ENCODE data around the gene CMIP.
"Not testable (repeated sequence)": the region's sequence is repeated elsewhere in the genome, so short reads cannot be mapped to it uniquely, and the experiment has no call there.

Gene CMIP

DNA sequence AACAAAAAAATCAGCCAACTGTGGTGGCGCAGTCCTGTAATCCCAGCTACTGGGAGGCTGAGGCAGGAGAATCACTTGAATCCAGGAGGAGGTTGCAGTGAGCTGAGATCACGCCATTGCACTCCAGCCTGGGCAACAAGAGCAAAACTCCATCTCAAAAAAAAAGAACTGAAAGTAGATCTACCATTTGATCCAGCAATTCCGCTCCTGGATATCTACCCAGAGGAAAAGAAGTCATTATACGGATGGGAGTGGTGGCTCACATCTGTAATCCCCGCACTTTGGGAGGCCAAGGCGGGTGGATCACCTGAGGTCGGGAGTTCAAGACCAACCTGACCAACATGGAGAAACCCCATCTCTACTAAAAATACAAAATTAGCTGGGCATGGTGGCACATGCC is 22.5 kb upstream of the CMIP start:
- not testable (repeated sequence) for DNase-seq

DNA sequence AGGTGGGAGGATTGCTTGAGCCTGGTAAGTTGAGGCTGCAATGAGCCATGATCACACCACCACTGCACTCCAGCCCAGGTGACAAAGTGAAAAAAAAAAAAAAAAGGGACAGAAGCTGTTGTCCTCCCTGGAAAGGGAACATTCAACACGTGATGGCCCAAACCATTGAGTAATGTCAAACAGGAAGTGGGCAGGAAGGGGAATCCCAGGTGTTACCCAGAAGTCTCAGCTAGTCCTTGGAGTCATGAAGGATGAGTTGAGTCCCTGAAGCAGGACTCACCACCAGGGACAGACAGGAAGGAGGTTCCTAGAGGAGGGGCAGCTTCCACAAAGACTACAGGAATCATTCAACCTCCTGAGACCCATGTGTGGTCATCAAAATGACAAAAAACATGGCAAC is 19.8 kb upstream of the CMIP start:
- no peak for DNase-seq

DNA sequence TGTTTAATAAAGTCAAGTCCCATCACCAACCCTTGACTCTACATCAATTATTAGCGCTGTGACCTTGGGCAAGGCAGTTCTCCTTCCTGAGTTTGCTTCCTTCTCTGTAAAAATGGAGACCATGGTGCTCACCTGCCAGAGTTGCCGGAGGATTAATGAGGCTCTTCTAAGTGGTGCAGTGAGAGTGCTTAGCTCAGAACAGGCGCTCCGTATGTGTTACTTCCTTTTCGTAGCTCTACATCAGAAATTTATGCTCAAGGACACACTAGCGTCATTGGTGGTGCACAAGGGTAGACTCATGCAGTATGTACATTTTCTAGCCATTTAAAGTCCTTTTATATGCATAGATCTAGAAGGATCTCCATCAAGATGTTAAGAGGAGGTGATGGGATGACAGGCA is 17.4 kb upstream of the CMIP start:
- DNase-seq, result no peak

DNA sequence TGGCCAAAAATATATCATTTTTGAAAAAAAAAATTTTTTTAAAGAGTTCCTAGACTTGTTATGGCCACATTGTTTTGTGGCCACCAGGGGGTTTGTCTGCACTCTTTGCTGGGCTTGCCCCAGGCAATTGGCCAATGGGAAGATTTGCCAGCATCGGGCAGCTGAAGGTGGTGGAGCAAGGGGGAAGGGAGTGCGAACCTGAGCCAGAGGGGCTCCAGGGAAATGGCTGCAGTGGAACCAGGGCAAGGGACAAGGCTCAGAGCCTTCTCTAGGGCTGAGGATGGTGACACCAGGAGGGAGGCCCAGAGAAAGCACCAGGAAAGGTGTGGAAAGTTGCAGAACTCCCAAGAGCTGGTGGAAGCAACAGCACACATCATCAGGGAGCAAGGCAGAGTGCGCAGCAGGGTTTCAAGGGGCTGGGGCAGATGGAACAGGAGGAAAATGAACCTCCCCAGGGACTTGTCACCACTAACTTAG is 15.5 kb upstream of the CMIP start:
- no peak for DNase-seq

DNA sequence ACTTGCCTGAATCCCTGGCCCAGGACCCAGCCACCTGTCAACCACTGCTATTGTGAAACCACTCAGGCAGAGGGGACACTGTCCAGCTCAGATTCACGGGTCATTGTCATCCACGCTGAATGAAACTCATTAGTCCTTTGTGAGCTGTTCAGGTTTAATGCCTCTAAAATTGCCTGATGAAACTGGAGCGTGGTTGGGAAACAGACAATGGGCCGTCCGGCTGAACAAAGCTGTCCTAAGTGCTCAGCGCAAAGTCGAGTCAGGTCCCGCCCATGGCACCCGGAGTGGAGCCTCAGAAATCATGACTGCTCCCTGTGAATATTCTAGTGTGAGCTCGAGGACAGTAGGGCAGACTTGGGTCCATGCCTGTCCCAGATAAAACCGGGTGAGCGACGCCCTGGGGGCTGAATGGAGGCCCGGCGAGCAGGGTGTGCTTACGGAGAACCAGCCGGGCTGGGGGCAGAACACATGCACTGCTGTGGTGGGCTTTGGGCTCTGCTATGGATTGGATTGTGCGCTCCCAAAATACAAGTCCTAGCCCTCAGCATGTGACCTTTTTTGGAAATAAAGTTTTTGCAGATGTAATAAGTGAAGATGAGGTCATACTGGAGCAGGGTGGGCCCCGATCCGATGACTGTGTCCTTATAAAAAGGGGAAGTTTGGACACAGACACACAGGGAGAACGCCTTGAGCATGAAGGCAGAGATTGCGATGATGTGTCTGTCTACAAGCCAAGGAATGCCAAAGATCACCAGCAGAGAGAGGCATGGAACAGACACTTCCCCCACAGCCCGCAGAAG is 12.9 kb upstream of the CMIP start:
- no peak for DNase-seq

DNA sequence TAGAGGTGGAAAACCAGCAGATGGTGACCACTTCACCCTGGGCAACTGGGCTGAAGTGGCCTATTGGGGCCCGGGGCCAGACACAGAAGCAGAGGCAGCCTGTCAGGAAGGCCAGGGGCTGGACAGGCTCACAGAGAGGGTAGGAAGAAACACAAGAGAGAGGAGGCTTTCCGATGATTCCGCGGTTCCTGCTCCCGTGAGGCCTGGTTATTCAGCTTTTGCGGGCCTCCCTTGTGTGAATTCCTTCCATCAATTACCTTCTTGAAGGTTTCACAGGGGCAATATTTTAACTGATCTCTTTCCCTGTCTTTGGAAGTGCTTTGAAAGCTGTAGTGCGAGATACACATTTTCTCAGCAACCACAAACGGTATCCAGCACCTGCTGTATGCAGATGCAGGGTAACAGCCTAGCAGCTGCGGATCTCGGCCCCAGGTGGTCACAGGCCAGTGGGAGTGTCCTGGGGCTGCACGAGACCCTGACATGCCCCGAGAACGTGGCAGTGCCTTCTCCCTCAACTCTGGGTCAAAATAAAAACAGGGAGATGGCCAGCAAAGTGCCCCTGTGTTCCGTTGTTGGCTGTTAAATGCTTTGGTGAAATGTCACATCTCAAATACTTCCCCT is 11.6 kb upstream of the CMIP start:
- no peak for DNase-seq

DNA sequence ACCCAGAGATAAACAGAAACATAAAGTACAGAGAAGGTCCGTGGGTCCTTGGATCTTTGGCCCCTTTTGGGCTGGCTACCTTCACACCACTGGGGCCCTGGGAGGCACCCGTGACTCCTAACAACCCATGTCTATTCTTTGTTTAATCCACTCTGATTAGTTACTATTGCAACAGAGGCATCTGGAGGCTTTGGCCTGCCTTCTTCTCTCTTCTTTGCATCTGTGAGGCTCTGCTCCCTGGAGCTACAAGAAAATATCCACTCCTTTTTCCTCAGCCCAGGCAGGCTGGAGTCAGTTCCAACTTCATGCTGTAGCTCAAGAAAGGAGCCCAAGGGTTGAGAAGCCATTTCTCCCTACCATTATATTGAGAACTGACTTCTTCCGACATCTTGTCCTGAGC is 9.5 kb upstream of the CMIP start:
- no peak for DNase-seq

DNA sequence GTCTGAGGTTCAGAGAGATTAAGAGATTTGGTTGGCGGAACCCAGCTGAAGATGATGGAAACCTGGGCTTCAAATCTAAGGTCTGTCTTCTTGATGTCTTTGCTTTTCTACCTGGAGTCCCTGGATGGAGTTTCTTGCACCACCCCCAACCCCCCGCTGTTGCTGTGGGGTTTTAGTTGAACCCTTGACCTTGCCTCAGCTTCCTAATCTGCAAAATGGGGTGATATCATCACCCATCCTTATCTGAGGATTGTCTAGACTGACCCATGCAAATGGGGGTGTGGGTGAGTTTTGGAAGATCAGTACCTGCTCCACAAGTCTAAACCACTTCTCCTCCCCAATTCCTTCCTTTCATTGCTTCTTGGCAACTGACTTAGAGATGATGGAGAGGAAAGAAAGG is 9.0 kb upstream of the CMIP start:
- DNase-seq, result no peak

DNA sequence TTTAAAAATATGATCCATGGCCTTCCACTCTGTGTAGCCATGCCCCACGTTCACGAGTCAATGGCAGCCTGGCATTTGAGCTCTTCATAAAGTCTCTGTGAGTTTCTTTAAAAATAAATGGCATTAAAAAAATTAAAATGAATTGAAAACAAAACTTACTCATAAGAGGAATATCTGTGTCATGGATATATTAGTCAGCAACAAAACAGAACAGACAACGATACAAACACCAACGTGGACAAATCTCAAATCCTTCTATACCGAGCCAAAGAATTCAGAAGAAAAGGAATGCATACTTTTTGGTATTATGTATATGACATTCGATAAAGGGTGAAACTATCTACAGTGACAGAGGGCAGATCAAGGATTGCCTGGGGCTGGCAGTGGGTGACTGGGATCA is 8.2 kb upstream of the CMIP start:
- no peak for DNase-seq

DNA sequence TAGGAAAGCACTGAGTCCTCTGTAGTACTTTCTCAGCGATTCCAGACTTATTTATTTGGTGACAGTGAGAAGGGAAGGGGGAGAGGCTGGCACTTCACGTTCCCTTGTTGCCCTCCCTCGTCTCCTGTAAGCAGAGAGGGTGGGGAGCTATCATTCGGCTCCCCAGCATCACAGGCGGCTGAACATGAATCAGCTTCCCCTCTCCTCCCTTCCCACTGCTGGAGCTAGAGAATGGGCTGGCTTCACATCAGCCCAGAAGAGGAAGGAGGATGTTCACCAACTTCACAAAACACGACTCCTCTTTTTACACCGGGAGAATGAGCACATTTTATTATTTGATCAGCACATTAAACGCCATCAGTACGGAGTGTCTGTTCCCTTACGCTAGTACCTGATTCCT is 6.7 kb upstream of the CMIP start:
- DNase-seq, result no peak

DNA sequence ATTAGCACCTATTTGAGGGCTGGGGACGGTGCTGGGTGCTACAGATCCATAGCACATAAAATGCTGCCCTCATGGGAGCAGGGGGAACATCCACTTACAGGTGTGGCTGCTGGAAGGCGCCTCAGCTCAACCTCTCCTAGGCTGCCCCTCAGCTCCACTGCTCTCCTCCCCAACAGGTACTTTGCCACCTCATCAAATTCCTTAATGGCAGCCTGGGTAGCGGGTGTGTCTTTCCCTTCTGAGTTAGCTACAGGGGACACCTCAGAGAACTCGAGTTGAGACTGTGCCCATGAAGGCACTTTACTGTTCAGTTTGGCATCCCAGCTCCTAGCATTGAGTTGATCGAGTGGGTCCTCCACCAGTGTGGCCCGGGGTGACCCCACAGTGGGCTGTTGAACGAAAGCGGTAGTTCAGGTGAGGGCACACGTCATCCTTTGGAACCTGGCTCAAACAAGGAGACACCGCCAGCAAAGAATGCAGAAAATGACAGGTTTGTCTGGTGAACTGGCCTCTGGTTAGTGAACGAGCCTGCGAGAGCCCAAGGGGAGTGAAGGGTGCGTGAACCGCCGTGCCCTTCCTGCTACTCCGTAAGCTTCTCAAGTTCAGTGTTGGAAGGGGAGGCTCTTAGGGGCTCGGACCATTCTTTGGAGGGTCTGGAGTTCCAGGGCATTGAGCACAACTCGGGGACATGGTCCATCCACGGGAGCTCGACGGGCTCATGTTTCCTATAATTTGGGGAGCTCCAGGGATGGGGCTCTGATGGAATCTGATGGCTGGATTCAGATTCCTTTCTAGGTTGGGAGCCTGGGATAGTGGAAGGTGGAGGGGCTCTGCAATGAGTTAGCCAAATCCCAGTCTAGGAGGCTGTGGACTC is 3.5 kb upstream of the CMIP start:
- DNase-seq, result no peak

DNA sequence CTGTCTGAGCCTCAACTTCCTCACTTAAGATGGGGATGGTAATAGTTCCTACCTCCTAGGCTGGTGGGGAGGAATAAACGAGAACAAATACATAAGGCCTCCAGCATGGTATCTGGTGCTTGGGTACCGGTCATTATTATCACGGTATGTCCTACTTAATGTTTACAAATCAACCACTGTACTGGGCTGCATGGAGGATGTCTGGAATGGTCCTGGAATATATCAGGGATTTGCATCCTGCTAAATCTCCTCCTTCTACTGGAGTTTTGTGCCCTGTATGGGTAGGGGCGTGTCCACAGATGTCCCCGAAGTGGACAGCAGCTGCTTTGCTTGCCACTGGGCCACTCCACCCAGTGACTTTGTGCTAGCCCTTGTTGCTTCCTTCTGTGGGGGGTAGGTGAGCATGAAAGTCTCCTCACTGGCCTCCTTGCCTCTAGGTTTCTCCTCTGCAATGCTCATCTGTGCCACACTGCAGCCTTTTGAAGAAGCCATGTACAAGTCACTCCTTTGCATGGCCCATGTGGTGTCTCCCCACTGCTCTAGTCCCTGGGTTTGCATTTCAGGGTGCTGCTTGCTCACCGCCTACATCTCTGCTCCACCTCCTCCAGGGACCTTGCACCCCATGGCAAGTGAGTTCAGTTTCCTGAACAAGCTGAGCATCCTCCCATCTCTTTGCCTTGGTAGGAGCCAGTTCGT is 2.2 kb upstream of the CMIP start:
- DNase-seq, result no peak

DNA sequence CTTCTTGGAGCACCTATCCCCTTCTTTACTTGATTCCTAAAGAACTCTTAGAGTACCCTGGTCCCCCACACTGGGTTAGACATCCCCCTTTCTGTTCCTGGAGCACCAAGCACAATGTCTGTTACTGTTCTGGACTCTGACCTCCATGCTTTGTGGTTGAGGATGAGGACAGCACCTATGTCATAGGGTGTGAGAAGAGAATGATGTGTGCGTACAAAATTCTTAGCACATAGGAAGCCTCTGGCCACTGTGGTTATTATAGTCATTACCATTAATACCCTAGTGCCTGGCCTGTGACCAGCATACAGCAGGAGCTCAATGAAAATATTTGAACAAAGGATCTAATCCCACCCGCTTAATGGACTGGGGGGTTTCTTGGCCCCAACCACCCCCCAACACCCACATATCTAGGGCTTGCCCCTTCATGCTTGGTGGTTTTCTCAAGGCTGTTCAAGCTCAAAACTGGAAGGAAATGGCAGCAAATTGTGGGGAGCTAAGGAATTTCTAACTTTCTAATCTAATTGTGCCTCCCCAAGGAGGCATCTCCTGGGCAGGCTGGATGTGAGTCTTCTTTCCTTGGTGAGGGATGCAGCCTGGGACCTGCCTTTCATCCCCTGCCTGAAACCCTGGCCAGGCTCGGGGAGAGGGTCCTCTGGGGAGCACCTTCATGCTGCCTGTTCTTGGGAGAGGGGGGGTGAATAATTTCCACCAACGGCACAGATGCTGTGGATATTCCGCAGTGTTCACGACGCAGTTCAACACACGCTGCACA is 1.5 kb upstream of the CMIP start:
- no peak for DNase-seq

DNA sequence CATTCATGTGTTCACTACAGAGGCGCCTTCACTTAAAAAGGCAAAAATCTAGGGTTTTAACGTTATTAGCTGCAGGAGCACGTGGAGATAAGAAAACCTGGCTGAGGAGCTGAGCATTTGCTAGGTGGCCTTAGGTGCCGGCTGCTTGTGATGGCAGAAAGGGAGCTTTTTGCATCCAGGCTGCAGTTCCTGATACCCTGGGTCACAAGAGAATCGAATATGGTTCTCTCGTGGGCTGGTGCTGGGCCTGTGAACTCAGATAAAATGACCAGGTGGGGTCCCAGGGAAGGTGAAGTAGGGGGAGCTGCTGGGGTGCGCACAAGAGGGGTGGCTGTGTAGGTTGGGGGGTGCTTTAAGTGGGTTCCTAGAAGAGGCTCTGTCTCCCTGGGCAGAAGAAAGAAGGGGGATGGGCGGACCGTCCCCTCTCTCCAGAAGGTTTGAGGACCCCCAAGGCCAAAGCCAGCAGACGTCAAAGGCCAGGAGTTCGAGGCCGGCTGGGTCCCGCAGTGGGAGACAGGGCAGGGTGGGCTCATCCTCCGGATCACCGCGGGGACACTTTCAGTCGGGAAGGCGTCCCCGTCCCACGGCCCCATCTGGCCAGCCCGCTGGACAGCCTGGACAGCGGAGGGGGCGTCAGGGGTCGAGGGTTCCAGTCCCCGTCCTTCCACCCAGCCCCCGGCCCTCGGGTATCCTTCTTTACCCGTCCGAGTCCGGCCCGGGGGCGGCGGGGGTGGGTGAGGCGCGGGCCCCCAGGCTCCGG is 740 bp upstream of the CMIP start:
- no peak for DNase-seq

DNA sequence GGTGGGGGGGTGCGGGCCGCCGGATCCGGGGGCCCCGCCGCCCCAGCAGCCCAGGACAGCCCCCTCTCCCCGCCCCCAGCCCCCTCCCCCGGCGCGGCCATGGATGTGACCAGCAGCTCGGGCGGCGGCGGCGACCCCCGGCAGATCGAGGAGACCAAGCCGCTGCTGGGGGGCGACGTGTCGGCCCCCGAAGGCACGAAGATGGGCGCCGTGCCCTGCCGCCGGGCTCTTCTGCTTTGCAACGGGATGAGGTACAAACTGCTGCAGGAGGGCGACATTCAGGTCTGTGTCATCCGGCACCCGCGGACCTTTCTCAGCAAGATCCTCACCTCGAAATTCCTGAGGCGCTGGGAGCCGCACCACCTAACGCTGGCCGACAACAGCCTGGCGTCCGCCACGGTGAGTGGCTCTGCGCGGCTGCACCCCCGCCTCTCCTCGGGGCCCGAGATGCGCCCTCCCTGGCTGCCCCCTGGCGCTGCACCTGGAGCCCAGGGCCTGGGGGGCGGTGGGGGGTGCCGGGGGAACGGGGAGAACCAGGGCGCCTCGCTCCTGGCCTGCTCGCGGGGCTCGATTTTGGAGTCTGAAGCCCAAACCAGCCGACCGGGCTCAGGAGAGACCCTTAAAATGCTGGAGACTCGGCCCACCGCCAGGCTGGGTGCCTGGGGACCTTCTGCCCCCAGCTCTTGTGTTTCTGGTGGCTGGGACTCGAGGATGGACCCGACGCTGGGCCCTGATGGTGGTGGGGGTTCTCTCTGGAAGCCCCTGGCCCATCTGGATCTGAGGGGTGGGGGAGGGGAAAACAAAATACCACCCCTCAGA is 744 bp downstream of the CMIP start:
- no peak for DNase-seq

DNA sequence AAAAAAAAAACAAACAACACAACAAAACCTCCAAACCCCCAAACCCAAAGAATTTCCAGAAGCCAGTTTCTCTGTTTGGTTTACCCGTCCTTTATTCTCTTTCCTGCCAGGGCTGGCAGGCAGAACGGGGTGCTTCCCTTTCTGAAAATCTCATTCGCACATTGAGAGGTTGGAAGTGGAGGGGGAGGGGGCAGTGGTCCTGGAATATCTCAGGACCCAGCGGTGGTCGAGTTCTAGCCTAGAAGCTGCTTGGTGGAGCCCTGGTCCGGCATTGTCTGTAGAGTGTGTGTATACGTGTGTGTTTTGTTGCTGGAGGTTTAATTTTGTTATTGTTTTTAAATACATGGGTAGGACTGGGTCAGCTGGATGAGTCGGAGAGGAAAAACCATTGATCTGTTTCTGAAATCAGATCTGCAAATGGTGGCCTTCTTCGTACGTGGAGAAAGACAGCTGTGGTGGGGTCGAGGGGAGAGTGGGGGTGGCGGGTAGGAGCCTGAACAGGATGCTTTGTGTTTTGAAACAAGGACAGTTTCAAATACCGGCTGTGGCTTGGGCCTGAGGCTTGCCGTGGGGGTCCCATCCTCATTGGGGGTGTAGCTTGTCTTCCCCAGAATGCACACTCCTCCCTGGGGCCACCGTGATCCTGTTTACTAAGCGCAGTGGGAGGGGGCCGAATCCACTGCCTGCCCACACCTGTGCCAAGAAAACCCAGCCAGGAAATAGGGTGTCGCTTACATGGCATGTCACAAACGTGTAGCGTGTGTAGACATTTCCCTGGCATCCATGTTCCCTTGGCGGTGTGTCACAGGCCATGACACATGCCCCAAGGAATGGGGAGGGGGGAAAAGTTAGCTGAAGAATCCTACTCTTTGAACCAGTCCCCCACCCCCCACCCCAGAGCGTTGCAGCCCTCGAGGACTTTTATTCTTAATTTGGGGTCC is 1.6 kb downstream of the CMIP start:
- DNase-seq, result no peak

DNA sequence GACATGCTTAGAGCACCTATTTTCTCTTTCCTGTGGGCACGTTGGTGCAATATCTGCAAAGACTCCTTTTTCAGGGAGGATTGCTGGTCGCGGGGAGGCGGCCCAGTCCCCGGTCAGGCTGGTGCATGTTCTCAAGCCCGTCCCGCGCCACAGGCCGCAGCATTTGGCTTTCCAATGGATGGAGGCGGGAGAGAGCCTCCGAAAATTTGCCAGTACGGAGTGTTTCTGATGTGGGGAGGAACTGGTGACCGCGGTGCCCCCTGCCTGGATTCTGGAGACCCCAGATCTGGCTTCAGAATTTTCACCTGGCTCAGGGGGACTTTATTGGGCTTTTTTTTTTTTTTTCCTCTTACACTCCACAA is 2.3 kb downstream of the CMIP start:
- DNase-seq, result no peak

DNA sequence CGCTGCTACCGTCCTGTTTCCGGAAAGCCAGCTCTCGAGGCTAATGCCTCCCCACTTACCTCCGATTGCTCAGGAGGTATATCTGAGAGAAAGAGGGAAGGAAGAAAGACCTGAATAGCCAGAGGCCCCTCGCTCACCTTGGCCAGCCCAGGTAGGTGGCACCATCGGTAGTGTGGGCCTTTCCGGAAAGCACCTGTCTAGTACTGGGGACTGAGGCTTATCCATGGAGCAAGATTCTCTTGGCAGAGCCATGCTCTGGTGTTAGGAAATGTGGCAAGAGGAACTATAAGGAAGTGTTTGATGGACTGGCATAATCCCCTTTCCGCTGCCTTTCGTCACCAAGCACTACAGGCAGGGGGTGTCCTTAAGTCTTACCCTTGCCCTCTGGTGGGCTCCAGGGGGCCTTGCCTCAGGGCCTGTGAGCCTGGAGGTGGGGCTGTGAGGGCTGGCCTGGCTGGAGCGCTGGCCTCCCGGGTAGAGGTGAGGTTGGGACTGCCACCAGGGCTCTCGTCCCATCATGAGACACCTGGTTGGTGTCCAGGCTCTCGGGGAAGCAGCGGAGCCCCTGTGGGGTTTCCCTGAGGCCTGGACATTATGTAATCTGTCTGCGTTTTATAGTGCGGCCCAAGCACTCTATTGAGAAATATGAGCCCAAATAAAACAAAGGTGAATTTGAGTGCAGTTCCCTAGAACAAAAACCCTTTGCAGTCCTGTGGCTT is 2.9 kb downstream of the CMIP start:
- no peak for DNase-seq
